ENCODE measurements around the gene RAD51B.

RAD51B gene

DNA sequence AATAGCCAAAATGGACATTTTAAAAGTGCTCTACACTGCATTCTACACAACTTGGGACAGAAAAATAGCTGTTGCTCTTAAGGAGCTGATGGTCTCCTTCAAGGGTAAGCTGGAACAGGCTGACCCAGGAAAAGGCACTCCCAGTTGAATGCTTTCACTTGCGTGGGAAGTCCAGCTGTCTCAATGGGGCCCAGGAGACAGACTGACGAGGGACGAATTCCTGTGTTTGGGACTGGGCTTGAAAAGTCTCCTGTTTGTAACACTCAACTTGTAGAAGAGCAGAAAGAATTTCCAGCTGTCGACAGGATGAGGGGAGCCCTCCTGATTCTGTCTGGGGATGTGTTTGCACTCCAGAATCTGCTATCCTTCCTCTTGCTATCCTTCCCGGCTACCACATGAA, 792.5 kb downstream of the RAD51B start:
- DNase-seq = no peak

DNA sequence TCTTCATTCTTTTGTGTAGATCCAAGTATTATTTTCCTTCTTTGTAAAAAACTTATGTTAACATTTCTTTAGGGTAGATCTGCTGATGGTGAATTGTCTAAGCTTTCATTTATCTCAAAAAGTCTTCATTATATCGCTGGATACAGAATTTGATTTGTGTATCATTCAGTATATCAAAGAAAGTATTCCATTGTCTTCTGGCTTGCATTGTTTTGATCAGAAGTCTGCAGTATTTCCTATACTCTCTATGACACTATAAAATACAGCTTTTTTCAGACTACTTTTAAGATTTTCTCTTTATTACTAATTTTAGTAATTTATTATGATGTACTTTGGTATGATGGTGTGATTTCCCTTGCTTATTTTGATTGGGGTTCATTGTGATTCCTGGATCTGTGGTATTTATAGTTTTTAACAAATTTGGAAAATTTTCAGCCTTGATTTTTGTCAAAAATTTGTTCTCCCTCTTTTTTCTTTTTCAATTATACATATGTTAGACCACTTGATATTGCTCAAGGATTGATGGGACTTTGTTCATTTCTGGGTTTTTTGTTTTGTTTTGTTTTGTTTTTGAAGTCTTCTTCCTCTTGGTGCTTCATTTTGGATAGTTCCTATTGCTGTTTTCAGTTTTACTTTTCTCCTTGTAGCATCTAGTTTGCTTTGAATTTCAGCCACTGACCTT, 796.8 kb downstream of the RAD51B start:
- DNase-seq = no peak

GRCh38 chr14:68619790-68620574, 800.4 kb downstream of the RAD51B start:
- DNase-seq = no peak

DNA sequence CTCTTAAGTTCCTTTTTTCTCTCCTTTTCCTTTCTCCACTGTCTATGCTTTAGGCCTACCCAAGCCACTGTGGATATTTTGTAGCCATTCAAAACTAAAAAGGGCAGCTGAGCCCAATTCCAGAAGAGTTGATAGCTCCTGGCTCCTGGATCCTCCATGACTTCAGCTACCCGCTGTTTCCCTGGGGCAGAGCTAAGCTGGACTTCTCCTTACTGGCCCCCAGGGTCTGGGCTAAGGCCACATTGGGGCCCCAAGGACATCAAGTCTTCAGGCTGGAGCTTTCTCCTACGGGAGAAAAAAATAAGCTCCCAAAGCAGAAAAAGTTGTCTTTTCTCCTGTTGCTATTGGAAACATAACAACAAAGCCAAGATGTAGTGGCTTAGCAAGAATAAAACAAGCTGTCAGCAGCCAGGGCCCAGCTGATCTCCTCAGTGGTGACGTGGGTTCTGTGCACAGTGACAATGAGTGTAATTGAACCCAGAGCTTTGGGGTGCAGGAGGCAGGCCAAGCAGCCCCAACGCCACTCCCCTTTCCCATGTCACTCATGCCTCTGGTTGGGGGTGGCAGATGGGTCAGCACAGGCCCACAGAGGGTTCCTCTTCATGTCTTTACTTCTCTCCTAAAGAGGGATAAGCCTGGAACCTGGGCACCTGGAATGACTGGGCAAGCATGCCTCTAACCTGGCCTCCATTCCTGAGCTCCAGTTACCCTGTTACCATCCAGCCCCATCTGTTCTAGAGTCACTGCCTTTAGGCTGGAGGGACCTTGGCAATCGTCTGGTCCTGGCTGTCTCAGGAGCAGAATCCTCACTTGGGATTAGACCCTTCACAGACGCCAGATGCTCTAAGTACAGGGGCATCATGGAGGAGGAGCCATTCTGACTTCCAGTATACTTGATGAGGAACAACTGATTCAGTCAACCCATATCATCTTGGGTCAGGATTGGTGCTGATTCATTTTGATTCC, 802.1 kb downstream of the RAD51B start:
- no peak for DNase-seq

DNA sequence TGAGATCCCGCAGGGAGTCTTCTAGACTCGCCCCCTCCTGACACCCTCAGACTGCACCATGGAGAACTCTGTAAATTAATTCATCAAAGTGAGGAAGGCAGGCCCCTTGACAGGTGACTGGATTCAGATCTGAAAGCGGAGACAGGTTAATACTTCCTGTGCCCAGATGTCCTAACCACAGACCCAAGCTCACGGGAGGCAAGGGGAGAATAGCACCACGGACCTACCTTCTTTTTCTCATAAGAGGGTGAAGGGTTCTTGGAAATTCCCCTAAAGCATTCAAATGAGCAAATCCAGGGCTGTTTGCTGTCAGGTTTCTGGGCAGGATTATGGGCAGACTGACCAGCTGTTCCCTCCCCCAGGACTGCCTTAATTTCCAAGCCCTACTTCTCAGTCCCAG, 803.3 kb downstream of the RAD51B start:
- no peak for DNase-seq

GRCh38 chr14:68623307-68623706, 803.7 kb downstream of the RAD51B start:
- no peak for DNase-seq

GRCh38 chr14:68623826-68624225, 804.2 kb downstream of the RAD51B start:
- no peak for DNase-seq

DNA sequence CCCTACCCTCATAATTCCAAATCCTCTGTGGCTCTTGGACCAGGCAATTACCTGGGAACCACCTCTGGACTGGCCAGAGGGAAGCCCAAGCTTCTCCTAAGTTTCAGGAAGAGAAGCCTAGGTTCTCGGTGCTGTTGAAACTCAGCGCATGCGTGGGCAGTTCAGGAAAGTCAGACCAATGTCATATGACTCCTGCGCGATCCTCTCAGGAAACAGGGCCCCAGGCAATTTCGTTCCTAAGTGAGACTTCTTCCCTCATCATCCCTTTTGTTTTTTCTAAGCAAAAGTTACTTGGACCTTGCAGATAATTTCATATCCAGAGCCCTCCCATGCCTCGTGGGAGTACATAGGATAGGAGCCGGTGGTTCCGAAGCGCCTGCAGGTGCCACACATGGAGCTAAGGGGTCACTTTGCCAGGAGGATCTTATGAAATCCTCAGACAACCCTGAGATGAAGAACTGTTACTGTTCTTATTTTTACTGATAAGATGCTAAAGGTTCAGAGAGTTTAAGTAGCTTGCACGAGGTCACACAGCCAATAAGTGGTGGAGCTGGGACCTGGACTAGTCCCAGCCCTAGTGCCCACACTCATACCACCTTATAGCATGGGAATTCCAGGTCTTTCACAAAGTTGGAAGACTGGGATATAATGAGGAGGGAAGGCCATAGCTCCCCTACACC, 805.1 kb downstream of the RAD51B start:
- no peak for DNase-seq

DNA sequence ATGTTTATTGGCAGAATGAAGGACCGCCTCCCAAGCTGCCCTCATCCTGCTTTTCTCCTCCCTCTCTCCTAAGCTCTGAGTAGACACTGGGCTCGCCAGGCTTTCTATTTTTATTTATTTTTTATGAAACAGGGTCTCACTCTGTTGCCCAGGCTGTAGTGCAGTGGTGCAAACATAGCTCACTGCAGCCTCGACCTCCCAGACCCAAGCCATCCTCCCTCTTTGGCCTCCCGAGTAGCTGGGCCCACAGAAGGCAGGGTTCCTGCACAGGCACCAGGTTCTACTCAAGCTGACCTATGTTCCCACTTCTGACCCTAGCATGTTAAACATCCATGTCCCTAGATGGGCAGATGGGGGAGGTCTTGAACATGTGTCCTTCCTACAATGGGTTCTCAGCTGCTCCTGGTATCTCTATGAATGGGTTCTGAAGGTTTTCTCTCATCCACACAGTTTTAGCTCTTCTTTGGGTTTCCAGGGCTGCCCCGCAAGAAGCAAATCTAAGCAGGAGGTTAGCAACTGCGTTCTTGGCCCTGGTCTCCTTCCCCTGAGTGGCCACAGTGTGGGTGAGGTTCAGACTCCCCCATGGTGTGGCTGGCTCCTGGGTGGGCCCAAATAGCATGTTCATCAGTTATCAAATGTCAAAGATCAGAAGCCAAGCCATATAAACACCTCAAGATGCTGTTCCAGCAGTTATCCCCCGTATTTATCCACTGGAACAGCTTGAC, 805.9 kb downstream of the RAD51B start:
- no peak for DNase-seq

- no peak for DNase-seq
Observed at GRCh38 chr14:68626386-68626785, 806.8 kb downstream of the RAD51B start.

GRCh38 chr14:68627050-68627867, 807.7 kb downstream of the RAD51B start:
- DNase-seq = no peak

- peak; percentile 62 for DNase-seq
Observed at GRCh38 chr14:68627868-68628604, 808.5 kb downstream of the RAD51B start.

DNA sequence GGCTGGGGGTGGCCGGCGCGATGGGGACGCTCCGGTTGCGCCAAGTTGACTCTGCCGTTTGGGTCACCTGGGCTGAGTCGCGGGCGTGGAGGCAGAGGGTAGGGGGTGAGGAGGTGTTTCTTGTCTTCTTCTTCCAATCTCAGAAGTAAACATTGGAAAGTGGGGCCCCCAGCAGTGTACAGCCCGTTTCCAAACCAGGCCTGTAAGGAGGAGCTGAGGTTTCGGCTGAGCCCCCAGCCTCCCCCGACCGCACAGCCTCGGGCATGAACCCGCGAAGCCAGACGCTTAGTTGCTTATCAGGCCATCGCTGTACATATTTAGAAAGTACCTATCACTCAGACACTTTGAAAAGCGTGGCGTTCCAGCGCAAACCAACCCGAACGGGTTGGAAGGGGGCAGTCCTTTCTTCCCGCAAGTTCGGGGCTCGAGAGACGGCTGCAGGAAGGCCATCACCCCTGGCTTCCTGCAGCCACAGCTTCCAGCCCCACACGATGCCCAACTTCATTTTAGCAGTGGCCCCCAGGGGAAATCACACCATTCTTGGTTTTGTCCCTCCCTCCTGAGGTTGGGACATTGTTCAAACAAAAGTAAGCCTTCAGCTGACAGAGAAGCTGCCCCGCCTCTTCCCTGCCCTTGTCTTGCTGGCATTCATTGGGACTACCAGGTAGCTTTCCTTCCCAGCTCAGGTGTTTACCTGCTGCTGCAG, 809.2 kb downstream of the RAD51B start:
- DNase-seq = peak; percentile 26

DNA sequence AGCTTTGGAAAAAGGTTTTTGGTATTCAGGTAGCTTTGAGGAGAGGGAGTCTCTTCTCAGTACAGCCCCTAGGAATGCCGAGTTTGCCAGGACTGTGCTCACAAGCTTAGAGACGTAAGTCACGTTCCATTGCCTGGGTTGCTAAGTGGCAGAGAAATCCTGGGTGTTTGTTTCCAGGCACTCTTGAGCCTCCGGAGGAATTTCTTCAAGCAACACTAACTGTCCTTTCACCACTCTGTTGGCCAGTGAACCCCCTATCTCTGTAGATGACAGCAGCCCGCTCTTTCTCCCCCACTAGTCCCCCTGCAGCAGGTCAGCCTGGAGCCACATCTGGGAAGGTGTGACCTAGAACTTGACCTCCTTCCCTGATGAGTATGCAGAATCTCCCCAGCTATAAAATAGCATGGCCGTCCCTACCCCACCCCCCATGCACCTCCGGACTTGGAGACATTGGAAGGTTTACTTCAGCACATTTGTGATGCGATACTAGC, 810.5 kb downstream of the RAD51B start:
- no peak for DNase-seq

DNA sequence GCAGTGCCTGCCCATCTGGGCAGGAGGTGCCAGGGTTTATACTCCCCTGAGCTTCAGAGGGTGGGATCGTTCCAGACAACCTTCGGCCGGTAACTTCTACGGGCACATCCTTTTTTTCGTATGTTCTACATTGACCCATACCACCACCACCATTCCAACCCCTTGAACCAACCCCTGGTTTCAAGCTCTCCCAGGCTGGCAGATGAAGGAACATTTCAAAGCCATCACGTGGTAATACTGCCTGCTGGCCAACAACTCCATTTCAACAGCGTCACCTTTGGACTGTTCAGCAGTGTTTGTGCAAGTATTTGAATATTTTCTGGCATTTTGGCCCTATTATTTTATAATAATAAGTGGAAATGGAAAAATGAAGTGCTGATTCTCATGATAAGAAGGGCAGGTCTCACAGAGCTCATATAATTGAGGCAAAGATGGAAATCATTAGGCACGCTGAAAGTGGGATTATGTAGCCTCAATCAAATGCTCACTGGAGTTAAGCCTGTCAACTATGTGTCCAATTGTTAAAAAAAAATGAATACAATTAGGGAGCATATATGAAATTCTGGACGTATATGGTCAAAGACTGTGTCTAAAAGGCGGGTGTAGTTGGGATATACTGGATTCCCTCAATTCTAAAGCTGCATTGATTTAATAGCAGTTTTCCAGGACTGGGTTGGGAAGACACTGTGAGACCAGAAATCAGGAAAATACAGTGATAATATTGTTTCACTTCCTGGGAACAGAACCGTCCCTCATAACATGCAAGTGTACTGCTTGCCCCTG, 811.2 kb downstream of the RAD51B start:
- no peak for DNase-seq

DNA sequence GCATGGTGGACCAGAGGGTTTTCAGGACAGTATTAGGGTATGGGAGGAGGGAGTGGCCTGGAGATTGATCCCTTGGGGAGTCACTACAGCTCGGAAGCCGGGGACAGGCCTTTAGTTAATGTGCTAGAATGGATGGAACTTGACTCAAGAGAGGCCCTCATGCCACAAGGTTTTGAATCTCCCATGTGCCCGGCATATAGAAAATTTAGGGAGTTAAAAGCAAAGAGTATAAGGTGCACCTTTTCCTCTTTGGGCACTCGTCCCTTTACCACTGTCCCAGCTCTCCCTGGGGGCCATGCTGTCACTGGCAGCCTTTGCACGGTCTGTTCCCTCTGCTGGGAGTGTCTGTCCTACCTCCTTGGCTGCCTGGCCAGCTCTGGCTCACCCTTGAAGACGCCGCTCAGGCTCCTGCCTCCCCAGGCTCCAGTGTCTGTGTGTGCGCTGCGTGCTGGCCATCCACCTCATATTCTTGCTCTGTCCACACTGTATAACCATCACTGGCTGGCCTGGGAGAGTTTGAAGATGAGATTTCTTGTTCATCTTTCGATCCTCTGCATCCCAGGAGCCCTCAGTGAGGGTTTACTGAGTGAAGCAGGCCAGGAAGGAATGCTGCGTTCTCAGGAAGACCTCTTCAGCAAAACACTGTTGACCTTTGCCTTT, 811.9 kb downstream of the RAD51B start:
- DNase-seq = no peak

GRCh38 chr14:68632054-68632895, 812.7 kb downstream of the RAD51B start:
- no peak for DNase-seq
